ENCODE data around the gene PITPNB.

The PITPNB gene

GRCh38 chr22:27866135-27867084 lies 52.6 kb downstream of the PITPNB start:
- DNase-seq, result no peak
- peaks cover 46% of the 10 kb centered on the region for H3K4me1 Mint-ChIP-seq (ENCODE audit: low read depth)
- H3K36me3 Mint-ChIP-seq (ENCODE audit: low read depth), result peaks cover 94% of the 10 kb centered on the region
- H3K9me3 Mint-ChIP-seq, result no peaks in the 10 kb centered on the region
- peak overlapping the region; percentile 85 for H3K27ac Mint-ChIP-seq
- H3K4me3 Mint-ChIP-seq, result no peak overlapping the region
- H3K27me3 Mint-ChIP-seq, result no peaks in the 10 kb centered on the region

GRCh38 chr22:27865496-27865895 lies 53.6 kb downstream of the PITPNB start:
- H3K36me3 Mint-ChIP-seq (ENCODE audit: low read depth), result peaks cover 92% of the 10 kb centered on the region
- H3K4me3 Mint-ChIP-seq, result no peak overlapping the region
- H3K9me3 Mint-ChIP-seq, result no peaks in the 10 kb centered on the region
- H3K27ac Mint-ChIP-seq, result no peak overlapping the region
- peaks cover 46% of the 10 kb centered on the region for H3K4me1 Mint-ChIP-seq (ENCODE audit: low read depth)
- DNase-seq, result no peak
- no peaks in the 10 kb centered on the region for H3K27me3 Mint-ChIP-seq

GRCh38 chr22:27863556-27863955 lies 55.5 kb downstream of the PITPNB start:
- peaks cover 34% of the 10 kb centered on the region for H3K4me1 Mint-ChIP-seq (ENCODE audit: low read depth)
- no peaks in the 10 kb centered on the region for H3K27me3 Mint-ChIP-seq
- H3K9me3 Mint-ChIP-seq, result no peaks in the 10 kb centered on the region
- DNase-seq, result no peak
- H3K27ac Mint-ChIP-seq, result no peak overlapping the region
- H3K4me3 Mint-ChIP-seq, result no peak overlapping the region
- peaks cover 92% of the 10 kb centered on the region for H3K36me3 Mint-ChIP-seq (ENCODE audit: low read depth)

- peaks cover 29% of the 10 kb centered on the region for H3K4me1 Mint-ChIP-seq (ENCODE audit: low read depth)
- H3K27ac Mint-ChIP-seq, result no peak overlapping the region
- DNase-seq, result no peak
- no peak overlapping the region for H3K4me3 Mint-ChIP-seq
- no peaks in the 10 kb centered on the region for H3K9me3 Mint-ChIP-seq
- H3K27me3 Mint-ChIP-seq, result no peaks in the 10 kb centered on the region
- peaks cover 92% of the 10 kb centered on the region for H3K36me3 Mint-ChIP-seq (ENCODE audit: low read depth)
These were observed 56.1 kb downstream of the PITPNB start for GRCh38 chr22:27863001-27863400.

- H3K9me3 Mint-ChIP-seq, result no peaks in the 10 kb centered on the region
- H3K36me3 Mint-ChIP-seq (ENCODE audit: low read depth), result peaks cover 96% of the 10 kb centered on the region
- no peak overlapping the region for H3K27ac Mint-ChIP-seq
- H3K4me3 Mint-ChIP-seq, result no peak overlapping the region
- DNase-seq, result no peak
- no peaks in the 10 kb centered on the region for H3K27me3 Mint-ChIP-seq
- H3K4me1 Mint-ChIP-seq (ENCODE audit: low read depth), result peaks cover 4% of the 10 kb centered on the region
These were observed 59.7 kb downstream of the PITPNB start for GRCh38 chr22:27859336-27859735.

GRCh38 chr22:27858626-27859025 lies 60.4 kb downstream of the PITPNB start:
- Mint-ChIP-seq H3K27ac (no peak overlapping the region), H3K36me3 (ENCODE audit: low read depth) (peaks cover 96% of the 10 kb centered on the region), H3K4me3 (no peak overlapping the region), H3K27me3 (no peaks in the 10 kb centered on the region), H3K4me1 (ENCODE audit: low read depth) (peaks cover 4% of the 10 kb centered on the region), H3K9me3 (no peaks in the 10 kb centered on the region)
- no peak for DNase-seq

- Mint-ChIP-seq H3K36me3 (ENCODE audit: low read depth) (peaks cover 96% of the 10 kb centered on the region), H3K27ac (no peak overlapping the region)
These were observed 61.6 kb downstream of the PITPNB start for GRCh38 chr22:27857443-27857842.

DNA sequence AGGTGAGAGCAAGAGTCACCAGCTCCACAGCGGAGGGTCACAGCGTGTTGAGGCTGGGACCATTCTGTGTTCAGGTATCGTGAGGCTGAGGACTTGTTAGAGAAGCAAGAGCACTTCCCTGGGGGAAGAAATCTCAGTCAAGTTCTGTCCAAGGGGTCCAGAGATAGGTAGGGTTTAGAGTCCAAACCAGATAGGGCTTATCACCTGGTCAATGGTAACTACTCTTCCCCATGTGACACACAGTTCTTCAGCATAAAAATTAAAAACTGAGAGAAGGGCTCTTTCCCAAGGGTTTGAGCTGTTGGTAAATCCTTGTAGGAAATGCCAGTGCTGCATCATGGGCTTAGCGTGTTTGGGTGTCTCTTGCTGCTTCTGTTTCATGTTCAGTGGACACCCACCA lies 62.7 kb downstream of the PITPNB start:
- Mint-ChIP-seq H3K27me3 (no peaks in the 10 kb centered on the region), H3K9me3 (no peaks in the 10 kb centered on the region), H3K36me3 (ENCODE audit: low read depth) (peaks cover 96% of the 10 kb centered on the region), H3K27ac (peak overlapping the region; percentile 30), H3K4me1 (ENCODE audit: low read depth) (peaks cover 1% of the 10 kb centered on the region), H3K4me3 (no peak overlapping the region)
- DNase-seq, result no peak

More at GRCh38 chr22:27857443-27857842, 61.6 kb downstream of the PITPNB start:
- Mint-ChIP-seq H3K27me3 (no peaks in the 10 kb centered on the region), H3K9me3 (no peaks in the 10 kb centered on the region), H3K4me3 (no peak overlapping the region), H3K4me1 (ENCODE audit: low read depth) (peaks cover 4% of the 10 kb centered on the region)
- no peak for DNase-seq

DNA sequence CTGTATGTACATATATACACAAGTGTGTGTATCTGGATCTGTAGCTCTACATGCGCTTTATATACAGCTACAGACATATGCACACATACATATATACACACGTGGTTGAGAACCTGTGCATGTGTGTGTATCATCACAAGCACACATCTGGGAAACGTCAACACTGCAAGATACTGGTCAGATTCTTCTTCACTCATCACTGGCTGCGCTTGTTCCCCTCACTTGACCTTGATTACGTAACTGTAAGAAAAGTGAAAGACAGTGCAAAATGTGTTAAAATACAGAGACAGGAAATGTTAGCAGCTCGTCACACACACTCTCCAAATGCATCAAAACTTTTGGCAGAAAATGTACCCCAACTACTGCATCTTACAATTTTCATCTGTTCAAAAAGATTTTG lies 65.6 kb downstream of the PITPNB start:
- DNase-seq, result no peak
- Mint-ChIP-seq H3K27me3 (no peaks in the 10 kb centered on the region), H3K27ac (no peak overlapping the region), H3K4me1 (ENCODE audit: low read depth) (peaks cover 7% of the 10 kb centered on the region), H3K9me3 (no peaks in the 10 kb centered on the region), H3K36me3 (ENCODE audit: low read depth) (peaks cover 96% of the 10 kb centered on the region), H3K4me3 (no peak overlapping the region)

GRCh38 chr22:27851974-27852746 lies 66.9 kb downstream of the PITPNB start:
- Mint-ChIP-seq H3K9me3 (no peaks in the 10 kb centered on the region), H3K4me3 (no peak overlapping the region), H3K4me1 (ENCODE audit: low read depth) (peaks cover 7% of the 10 kb centered on the region), H3K27me3 (no peaks in the 10 kb centered on the region), H3K27ac (no peak overlapping the region), H3K36me3 (ENCODE audit: low read depth) (peaks cover 94% of the 10 kb centered on the region)
- no peak for DNase-seq

DNA sequence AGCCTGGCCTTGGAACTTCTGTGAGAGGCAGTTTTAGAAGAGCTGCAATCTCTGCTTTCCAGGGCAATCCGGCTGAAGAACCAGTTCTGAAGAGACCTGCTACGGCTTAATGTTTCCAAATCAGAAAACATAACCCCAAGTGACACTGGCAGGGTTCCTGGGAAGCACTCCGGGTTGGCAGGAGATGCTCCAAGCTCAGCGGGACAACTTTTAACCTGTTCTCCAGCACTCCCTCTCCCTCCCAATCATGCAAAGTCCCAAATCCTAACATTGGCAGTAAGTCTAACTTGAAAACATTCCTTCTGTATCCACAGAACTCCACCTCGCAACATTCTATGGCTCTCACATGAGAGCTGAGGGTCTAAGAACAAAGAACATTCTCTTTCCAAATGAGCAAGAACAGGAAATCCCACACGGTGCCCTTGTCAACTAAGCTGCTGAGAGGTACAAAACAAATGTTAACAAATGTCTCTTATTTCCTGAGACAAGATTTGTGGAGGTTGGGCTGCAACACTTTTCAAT lies 69.0 kb downstream of the PITPNB start:
- H3K27me3 Mint-ChIP-seq, result no peaks in the 10 kb centered on the region
- peaks cover 91% of the 10 kb centered on the region for H3K36me3 Mint-ChIP-seq (ENCODE audit: low read depth)
- DNase-seq, result no peak
- H3K4me1 Mint-ChIP-seq (ENCODE audit: low read depth), result peaks cover 7% of the 10 kb centered on the region
- no peaks in the 10 kb centered on the region for H3K9me3 Mint-ChIP-seq
- H3K27ac Mint-ChIP-seq, result peak overlapping the region; percentile 78
- no peak overlapping the region for H3K4me3 Mint-ChIP-seq

- DNase-seq, result no peak
- H3K36me3 Mint-ChIP-seq (ENCODE audit: low read depth), result peaks cover 79% of the 10 kb centered on the region
- H3K27ac Mint-ChIP-seq, result no peak overlapping the region
- no peaks in the 10 kb centered on the region for H3K9me3 Mint-ChIP-seq
- peaks cover 6% of the 10 kb centered on the region for H3K4me1 Mint-ChIP-seq (ENCODE audit: low read depth)
- H3K4me3 Mint-ChIP-seq, result no peak overlapping the region
- H3K27me3 Mint-ChIP-seq, result no peaks in the 10 kb centered on the region
These were observed 71.1 kb downstream of the PITPNB start for GRCh38 chr22:27848005-27848404.

DNA sequence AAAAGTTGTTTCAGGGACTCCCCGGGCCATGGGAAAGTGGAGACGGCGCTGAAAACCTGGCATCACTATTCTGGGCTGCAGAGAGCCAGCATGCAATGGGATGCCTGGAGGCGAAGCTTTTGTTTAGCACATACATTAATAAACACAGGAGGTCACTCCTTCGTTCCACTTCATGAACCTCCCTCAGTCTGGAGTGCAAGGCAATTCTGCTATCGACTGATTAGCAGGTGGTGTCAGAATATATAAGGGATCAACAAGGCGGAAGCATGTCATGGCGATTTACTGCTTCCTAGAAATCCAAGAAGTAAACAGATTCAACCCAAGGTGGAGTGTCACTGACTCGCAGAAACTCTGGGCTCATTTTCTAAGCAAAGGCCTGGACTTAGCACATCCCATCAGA lies 72.1 kb downstream of the PITPNB start:
- Mint-ChIP-seq H3K36me3 (ENCODE audit: low read depth) (peaks cover 79% of the 10 kb centered on the region), H3K9me3 (no peaks in the 10 kb centered on the region), H3K27ac (peak overlapping the region; percentile 31)

DNA sequence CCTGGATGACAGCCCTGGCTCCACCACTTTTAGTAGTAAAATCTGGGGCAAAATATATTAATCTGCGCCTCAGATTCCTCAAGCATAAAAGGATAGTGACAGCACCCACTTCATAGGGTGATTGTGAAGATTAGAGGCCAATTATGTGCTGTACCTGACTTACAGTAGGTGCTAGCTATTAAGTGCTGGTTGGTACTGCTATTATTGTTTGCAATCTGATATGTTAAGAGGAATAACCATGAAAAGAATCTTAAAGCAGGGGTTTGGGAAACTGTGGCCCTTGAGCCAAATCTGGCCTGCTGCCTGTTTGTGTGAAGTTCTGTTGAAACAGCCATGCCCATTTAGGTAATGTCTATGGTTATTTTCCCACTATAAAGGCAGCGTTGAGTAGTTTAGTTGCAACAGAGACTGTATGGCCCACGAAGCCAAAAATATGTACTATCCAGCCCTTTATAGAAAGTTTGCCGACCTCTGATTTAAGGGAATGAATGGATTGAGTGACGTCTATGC lies 72.8 kb downstream of the PITPNB start:
- peaks cover 6% of the 10 kb centered on the region for H3K4me1 Mint-ChIP-seq (ENCODE audit: low read depth)
- H3K27me3 Mint-ChIP-seq, result no peaks in the 10 kb centered on the region
- H3K27ac Mint-ChIP-seq, result no peak overlapping the region
- no peak overlapping the region for H3K4me3 Mint-ChIP-seq
- no peaks in the 10 kb centered on the region for H3K9me3 Mint-ChIP-seq
- peaks cover 79% of the 10 kb centered on the region for H3K36me3 Mint-ChIP-seq (ENCODE audit: low read depth)
- no peak for DNase-seq

More for the DNA sequence above, 72.1 kb downstream of the PITPNB start:
- H3K4me3 Mint-ChIP-seq, result no peak overlapping the region
- DNase-seq, result no peak
- peaks cover 6% of the 10 kb centered on the region for H3K4me1 Mint-ChIP-seq (ENCODE audit: low read depth)
- no peaks in the 10 kb centered on the region for H3K27me3 Mint-ChIP-seq

Measured in activated T-cell treated with anti-CD3 and anti-CD28 coated beads, Interleukin-2, amount 50 U/mL, for 24 hours (primary cell).